Measurements from ENCODE around the gene TMEM178B.
A peak's percentile ranks its signal among the peaks of the same experiment; 100 is the strongest.

The TMEM178B gene

DNA sequence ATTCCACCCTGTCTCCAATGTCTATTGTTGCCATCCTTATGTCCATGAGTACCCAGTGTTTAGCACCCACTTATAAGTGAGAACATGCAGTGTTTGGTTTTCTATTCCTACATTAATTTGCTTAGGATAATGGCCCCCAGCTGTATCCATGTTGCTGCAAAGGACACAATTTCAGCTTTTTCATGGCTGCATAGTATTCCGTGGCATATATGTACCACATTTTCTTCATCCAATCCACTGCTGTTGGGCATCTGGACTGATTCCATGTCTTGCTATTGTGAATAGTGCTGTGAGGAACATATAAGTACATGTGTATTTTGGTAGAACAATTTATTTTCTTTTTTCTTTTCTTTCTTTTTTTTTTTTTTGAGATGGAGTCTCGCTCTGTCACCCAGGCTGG, 68.2 kb downstream of the TMEM178B start:
- Histone ChIP-seq H3K9me3 (ENCODE audit: control insufficient read depth, insufficient read depth, low read depth, low read length) (no peaks in the 10 kb centered on the region), H3K27ac (ENCODE audit: extremely low read depth, low read depth, low read length) (no peak overlapping the region), H3K4me3 (ENCODE audit: low read depth, low read length) (no peak overlapping the region), H3K36me3 (ENCODE audit: control insufficient read depth in 2 of 2, insufficient read depth in 1 of 2, low read length in 2 of 2) (no peaks in the 10 kb centered on the region), H3K4me1 (ENCODE audit: control insufficient read depth, insufficient read depth, low read length) (no peaks in the 10 kb centered on the region)
- TF ChIP-seq, protein P1, sequence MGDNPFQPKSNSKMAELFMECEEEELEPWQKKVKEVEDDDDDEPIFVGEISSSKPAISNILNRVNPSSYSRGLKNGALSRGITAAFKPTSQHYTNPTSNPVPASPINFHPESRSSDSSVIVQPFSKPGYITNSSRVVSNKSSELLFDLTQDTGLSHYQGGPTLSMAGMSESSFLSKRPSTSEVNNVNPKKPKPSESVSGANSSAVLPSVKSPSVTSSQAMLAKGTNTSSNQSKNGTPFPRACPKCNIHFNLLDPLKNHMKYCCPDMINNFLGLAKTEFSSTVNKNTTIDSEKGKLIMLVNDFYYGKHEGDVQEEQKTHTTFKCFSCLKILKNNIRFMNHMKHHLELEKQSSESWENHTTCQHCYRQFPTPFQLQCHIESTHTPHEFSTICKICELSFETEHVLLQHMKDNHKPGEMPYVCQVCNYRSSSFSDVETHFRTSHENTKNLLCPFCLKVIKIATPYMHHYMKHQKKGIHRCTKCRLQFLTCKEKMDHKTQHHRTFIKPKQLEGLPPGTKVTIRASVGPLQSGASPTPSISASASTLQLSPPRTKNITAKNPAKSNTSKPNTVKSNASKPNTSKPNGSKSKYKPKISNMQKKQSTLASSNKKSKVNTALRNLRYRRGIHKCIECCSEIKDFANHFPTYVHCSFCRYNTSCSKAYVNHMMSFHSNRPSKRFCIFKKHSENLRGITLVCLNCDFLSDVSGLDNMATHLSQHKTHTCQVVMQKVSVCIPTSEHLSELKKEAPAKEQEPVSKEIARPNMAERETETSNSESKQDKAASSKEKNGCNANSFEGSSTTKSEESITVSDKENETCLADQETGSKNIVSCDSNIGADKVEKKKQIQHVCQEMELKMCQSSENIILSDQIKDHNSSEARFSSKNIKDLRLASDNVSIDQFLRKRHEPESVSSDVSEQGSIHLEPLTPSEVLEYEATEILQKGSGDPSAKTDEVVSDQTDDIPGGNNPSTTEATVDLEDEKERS (tag by site-specific recombination; IDR thresholded peaks at IDR 0.05) = peak; percentile 88
- TF ChIP-seq ZNF146 (tag by site-specific recombination; IDR thresholded peaks at IDR 0.05) (peak; percentile 96), ZNF335 (tag by site-specific recombination; conservative IDR thresholded peaks at IDR 0.05) (no peak), GLIS1 (tag by site-specific recombination; IDR thresholded peaks at IDR 0.05) (no peak), ZNF580 (tag by site-specific recombination; IDR thresholded peaks at IDR 0.05) (0 out of 2 replicates have a peak, but pooled peaks have one; percentile 61), ZSCAN30 (tag by site-specific recombination; IDR thresholded peaks at IDR 0.05) (0 out of 2 replicates have a peak, but pooled peaks have one; percentile 36)
- POLR2A ChIA-PET = no interaction called here
- CTCF ChIA-PET = no interaction called here

- Histone ChIP-seq H3K4me3 (ENCODE audit: low read depth, low read length) (no peak overlapping the region), H3K36me3 (ENCODE audit: control insufficient read depth in 2 of 2, insufficient read depth in 1 of 2, low read length in 2 of 2) (no peaks in the 10 kb centered on the region), H3K9me3 (ENCODE audit: control insufficient read depth, insufficient read depth, low read depth, low read length) (no peaks in the 10 kb centered on the region), H3K4me1 (ENCODE audit: control insufficient read depth, insufficient read depth, low read length) (no peaks in the 10 kb centered on the region), H3K27ac (ENCODE audit: extremely low read depth, low read depth, low read length) (no peak overlapping the region)
- TF ChIP-seq ZSCAN5A (tag by site-specific recombination; IDR thresholded peaks at IDR 0.05) = no peak
- TF ChIP-seq, protein P2, sequence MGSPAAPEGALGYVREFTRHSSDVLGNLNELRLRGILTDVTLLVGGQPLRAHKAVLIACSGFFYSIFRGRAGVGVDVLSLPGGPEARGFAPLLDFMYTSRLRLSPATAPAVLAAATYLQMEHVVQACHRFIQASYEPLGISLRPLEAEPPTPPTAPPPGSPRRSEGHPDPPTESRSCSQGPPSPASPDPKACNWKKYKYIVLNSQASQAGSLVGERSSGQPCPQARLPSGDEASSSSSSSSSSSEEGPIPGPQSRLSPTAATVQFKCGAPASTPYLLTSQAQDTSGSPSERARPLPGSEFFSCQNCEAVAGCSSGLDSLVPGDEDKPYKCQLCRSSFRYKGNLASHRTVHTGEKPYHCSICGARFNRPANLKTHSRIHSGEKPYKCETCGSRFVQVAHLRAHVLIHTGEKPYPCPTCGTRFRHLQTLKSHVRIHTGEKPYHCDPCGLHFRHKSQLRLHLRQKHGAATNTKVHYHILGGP (tag by site-specific recombination; IDR thresholded peaks at IDR 0.05) = peak; percentile 81
- POLR2A ChIA-PET = no interaction called here
- CTCF ChIA-PET = no interaction called here
Observed at GRCh38 chr7:141144921-141145629, 71.2 kb downstream of the TMEM178B start.

DNA sequence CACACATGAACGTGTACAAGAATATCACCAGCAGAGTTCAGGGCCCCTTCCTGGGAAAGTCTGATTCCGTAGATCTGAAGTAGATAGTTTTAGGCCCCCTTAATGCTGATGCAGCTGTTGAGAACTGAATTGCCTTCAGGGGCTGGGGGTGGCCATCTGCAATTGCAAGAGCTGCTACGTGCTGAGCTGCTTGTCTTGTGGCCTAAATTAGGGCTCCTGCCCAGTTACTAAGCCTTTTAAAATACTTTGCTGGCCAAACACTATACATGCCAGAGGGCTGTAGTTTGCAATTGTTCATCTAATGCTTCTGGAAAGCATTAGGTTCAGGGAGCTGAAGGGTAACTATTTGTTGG, 71.7 kb downstream of the TMEM178B start:
- POLR2A ChIA-PET = no interaction called here

DNA sequence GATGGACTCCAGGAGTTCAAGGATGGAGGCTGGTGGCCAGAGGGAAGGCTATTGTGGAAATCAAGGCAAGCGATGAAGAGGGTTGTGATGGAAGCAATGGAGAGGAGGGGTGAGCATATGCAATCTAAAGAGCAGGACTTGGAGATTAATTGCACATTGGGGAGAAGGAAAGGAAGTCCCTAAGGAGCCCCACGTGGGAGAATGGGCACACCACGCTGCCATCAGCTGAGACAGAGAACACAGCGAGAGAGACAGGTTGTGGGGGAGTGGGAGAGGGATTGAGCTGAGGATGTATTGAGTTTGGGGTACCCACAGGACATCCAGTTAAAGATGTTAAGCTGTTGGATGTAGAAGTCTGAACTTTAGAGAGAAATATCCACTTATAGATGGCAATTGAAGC, 73.6 kb downstream of the TMEM178B start:
- POLR2A ChIA-PET = no interaction called here
- TF ChIP-seq SP7 (tag by site-specific recombination; IDR thresholded peaks at IDR 0.05) (no peak), ZSCAN5A (tag by site-specific recombination; IDR thresholded peaks at IDR 0.05) (no peak), ZBTB17 (tag by site-specific recombination; IDR thresholded peaks at IDR 0.05) (no peak), ZNF660 (tag by site-specific recombination; IDR thresholded peaks at IDR 0.05) (no peak), GLIS2 (tag by site-specific recombination; IDR thresholded peaks at IDR 0.05) (no peak), ZNF707 (tag by site-specific recombination; IDR thresholded peaks at IDR 0.05) (no peak), ZNF549 (tag by site-specific recombination; IDR thresholded peaks at IDR 0.05) (no peak), KLF8 (tag by site-specific recombination; IDR thresholded peaks at IDR 0.05) (no peak), ZNF76 (tag by site-specific recombination; IDR thresholded peaks at IDR 0.05; ENCODE audit: borderline replicate concordance, low read depth) (no peak)
- TF ChIP-seq, protein P3, sequence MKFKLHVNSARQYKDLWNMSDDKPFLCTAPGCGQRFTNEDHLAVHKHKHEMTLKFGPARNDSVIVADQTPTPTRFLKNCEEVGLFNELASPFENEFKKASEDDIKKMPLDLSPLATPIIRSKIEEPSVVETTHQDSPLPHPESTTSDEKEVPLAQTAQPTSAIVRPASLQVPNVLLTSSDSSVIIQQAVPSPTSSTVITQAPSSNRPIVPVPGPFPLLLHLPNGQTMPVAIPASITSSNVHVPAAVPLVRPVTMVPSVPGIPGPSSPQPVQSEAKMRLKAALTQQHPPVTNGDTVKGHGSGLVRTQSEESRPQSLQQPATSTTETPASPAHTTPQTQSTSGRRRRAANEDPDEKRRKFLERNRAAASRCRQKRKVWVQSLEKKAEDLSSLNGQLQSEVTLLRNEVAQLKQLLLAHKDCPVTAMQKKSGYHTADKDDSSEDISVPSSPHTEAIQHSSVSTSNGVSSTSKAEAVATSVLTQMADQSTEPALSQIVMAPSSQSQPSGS (tag by site-specific recombination; IDR thresholded peaks at IDR 0.05; ENCODE audit: low read depth) = no peak

More for the DNA sequence above, 71.7 kb downstream of the TMEM178B start:
- CTCF ChIA-PET = no interaction called here
- no peaks in the 10 kb centered on the region for H3K4me1 ChIP-seq (ENCODE audit: control insufficient read depth, insufficient read depth, low read length)
- H3K9me3 ChIP-seq (ENCODE audit: control insufficient read depth, insufficient read depth, low read depth, low read length) = no peaks in the 10 kb centered on the region
- H3K4me3 ChIP-seq (ENCODE audit: low read depth, low read length) = no peak overlapping the region
- H3K36me3 ChIP-seq (ENCODE audit: control insufficient read depth in 2 of 2, insufficient read depth in 1 of 2, low read length in 2 of 2) = no peaks in the 10 kb centered on the region
- TF ChIP-seq ZBTB48 (tag by site-specific recombination; IDR thresholded peaks at IDR 0.05) (no peak), BCL11B (tag by site-specific recombination; IDR thresholded peaks at IDR 0.05; ENCODE audit: low read depth) (no peak), KLF16 (tag by site-specific recombination; IDR thresholded peaks at IDR 0.05) (no peak), OSR2 (tag by site-specific recombination; IDR thresholded peaks at IDR 0.05) (no peak), ZNF223 (tag by site-specific recombination; IDR thresholded peaks at IDR 0.05) (no peak), RBAK (tag by site-specific recombination; IDR thresholded peaks at IDR 0.05) (no peak)
- no peak overlapping the region for H3K27ac ChIP-seq (ENCODE audit: extremely low read depth, low read depth, low read length)

More for the DNA sequence above, 73.6 kb downstream of the TMEM178B start:
- CTCF ChIA-PET = no interaction called here
- Histone ChIP-seq H3K27ac (ENCODE audit: extremely low read depth, low read depth, low read length) (no peak overlapping the region), H3K9me3 (ENCODE audit: control insufficient read depth, insufficient read depth, low read depth, low read length) (no peaks in the 10 kb centered on the region), H3K4me3 (ENCODE audit: low read depth, low read length) (no peak overlapping the region), H3K4me1 (ENCODE audit: control insufficient read depth, insufficient read depth, low read length) (no peaks in the 10 kb centered on the region), H3K36me3 (ENCODE audit: control insufficient read depth in 2 of 2, insufficient read depth in 1 of 2, low read length in 2 of 2) (no peaks in the 10 kb centered on the region)
